Ishikawa (cell line): ENCODE results near the gene SLC9A9.

ENCODE experiments used
- CEBPB ChIP-seq: IDR thresholded peaks from 2 replicates; pipeline ENCODE4 v1.6.1; 2012
- CREB1 ChIP-seq: IDR thresholded peaks from 2 replicates; pipeline ENCODE4 v1.6.1; 2012; ENCODE audit warnings: low read depth
- EGR1 ChIP-seq: IDR thresholded peaks from 2 replicates; pipeline ENCODE4 v1.6.1; 2012
- EP300 ChIP-seq: IDR thresholded peaks from 2 replicates; pipeline ENCODE4 v1.6.1; 2012; ENCODE audit warnings: borderline replicate concordance
- FOXM1 ChIP-seq: IDR thresholded peaks from 2 replicates; pipeline ENCODE4 v1.6.1; 2012; ENCODE audit warnings: low read depth, borderline replicate concordance
- NFIC ChIP-seq: IDR thresholded peaks from 2 replicates; pipeline ENCODE4 v1.6.1; 2012
- RAD21 ChIP-seq: IDR thresholded peaks from 2 replicates; pipeline ENCODE4 v1.6.1; 2012; ENCODE audit warnings: low read depth
- TAF1 ChIP-seq: IDR thresholded peaks from 2 replicates; pipeline ENCODE4 v1.6.1; 2012; ENCODE audit warnings: low read depth, mild to moderate bottlenecking
- TCF12 ChIP-seq: IDR thresholded peaks from 2 replicates; pipeline ENCODE4 v1.6.1; 2012; ENCODE audit warnings: low read depth
- TEAD4 ChIP-seq: IDR thresholded peaks from 2 replicates; pipeline ENCODE4 v1.6.1; 2012
- YY1 ChIP-seq: IDR thresholded peaks from 2 replicates; pipeline ENCODE4 v1.6.1; 2012; ENCODE audit warnings: low read depth
- ZBTB7A ChIP-seq: IDR thresholded peaks from 2 replicates; pipeline ENCODE4 v1.6.1; 2012; ENCODE audit warnings: low read depth
- TF ChIP-seq, protein P1 (sequence below): IDR thresholded peaks from 2 replicates; pipeline ENCODE4 v1.6.1; 2012
- TF ChIP-seq, protein P2 (sequence below): IDR thresholded peaks from 2 replicates; pipeline ENCODE4 v1.6.1; 2012
- TF ChIP-seq, protein P3 (sequence below): IDR thresholded peaks from 2 replicates; pipeline ENCODE4 v1.6.1; 2012; ENCODE audit warnings: low read depth, mild to moderate bottlenecking

SLC9A9 gene

DNA sequence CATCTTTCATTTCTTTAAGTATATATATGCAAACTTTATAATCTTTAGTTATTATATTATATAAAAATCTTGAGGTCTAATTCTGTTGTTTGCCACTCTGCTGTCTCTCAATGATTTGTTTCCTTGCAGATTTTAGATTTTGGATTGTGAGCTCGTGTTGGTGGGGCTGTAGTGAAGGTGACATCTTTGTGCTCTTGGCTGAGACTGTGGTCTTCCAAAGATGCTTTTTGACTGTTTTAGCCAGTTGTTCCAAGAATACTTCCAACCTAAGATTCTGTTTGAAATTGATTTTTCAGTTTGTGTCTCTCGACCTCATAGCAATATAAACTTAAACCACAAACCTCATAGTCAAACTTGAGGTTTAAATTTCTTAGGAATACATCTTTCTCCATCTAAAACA lies 326.5 kb downstream of the SLC9A9 start:
- no peak for TF ChIP-seq YY1
- TF ChIP-seq, protein P1, sequence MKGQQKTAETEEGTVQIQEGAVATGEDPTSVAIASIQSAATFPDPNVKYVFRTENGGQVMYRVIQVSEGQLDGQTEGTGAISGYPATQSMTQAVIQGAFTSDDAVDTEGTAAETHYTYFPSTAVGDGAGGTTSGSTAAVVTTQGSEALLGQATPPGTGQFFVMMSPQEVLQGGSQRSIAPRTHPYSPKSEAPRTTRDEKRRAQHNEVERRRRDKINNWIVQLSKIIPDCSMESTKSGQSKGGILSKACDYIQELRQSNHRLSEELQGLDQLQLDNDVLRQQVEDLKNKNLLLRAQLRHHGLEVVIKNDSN = no peak
- no peak for TF ChIP-seq FOXM1
- TF ChIP-seq ZBTB7A = no peak
- TF ChIP-seq, protein P2, sequence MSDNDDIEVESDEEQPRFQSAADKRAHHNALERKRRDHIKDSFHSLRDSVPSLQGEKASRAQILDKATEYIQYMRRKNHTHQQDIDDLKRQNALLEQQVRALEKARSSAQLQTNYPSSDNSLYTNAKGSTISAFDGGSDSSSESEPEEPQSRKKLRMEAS = no peak
- no peak for TF ChIP-seq TCF12
- TF ChIP-seq TAF1 = no peak
- TF ChIP-seq TEAD4 = no peak
- TF ChIP-seq EP300 = no peak
- no peak for TF ChIP-seq RAD21
- TF ChIP-seq EGR1 = no peak
- TF ChIP-seq CEBPB = no peak
- TF ChIP-seq, protein P3, sequence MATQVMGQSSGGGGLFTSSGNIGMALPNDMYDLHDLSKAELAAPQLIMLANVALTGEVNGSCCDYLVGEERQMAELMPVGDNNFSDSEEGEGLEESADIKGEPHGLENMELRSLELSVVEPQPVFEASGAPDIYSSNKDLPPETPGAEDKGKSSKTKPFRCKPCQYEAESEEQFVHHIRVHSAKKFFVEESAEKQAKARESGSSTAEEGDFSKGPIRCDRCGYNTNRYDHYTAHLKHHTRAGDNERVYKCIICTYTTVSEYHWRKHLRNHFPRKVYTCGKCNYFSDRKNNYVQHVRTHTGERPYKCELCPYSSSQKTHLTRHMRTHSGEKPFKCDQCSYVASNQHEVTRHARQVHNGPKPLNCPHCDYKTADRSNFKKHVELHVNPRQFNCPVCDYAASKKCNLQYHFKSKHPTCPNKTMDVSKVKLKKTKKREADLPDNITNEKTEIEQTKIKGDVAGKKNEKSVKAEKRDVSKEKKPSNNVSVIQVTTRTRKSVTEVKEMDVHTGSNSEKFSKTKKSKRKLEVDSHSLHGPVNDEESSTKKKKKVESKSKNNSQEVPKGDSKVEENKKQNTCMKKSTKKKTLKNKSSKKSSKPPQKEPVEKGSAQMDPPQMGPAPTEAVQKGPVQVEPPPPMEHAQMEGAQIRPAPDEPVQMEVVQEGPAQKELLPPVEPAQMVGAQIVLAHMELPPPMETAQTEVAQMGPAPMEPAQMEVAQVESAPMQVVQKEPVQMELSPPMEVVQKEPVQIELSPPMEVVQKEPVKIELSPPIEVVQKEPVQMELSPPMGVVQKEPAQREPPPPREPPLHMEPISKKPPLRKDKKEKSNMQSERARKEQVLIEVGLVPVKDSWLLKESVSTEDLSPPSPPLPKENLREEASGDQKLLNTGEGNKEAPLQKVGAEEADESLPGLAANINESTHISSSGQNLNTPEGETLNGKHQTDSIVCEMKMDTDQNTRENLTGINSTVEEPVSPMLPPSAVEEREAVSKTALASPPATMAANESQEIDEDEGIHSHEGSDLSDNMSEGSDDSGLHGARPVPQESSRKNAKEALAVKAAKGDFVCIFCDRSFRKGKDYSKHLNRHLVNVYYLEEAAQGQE = no peak
- TF ChIP-seq NFIC = no peak
- TF ChIP-seq CREB1 = no peak

DNA sequence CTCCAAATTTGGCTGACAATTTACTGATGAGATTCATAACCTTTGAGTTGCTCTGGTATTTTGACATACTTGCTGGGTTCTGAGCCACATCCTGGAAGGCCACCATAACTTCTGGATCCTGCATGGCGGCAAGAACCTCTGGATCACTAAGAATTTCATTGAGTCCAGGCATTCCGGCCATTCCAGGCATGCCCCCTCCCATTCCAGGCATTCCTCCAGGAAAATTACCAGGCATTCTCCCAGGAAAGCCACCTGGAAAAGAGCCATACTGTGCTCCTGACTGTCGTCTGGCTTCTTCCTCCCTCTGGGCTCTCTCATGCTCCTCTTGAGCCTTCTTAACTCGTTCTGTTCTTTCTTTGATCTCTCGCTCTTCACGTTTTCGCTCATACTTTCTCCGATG lies 331.1 kb downstream of the SLC9A9 start:
- 0 out of 2 replicates have a peak, but pooled peaks have one; percentile 25 for TF ChIP-seq TEAD4

DNA sequence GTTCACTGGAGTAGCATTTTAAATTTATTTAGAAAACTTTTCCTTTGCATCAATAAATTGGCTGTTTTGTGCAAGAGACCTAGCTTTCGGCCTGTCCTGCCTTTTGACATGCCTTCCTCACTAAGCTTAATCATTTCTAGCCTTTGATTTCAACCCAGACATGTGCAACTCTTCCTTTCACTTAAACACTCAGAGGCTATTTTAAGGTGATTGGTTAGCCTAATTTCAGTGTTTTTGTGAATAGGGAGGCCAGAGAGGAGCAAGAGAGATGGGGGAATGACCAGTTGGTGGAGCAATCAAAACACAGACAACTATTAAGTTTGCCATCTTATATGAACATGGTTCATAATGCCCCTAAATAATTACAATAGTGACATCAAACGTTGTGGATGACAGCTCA lies 333.4 kb downstream of the SLC9A9 start:
- TF ChIP-seq FOXM1 = no peak
- no peak for TF ChIP-seq CREB1
- no peak for TF ChIP-seq TCF12
- TF ChIP-seq, protein P1 = no peak
- no peak for TF ChIP-seq TEAD4
- TF ChIP-seq, protein P2 = no peak
- TF ChIP-seq CEBPB = no peak
- TF ChIP-seq EP300 = no peak
- no peak for TF ChIP-seq YY1
- no peak for TF ChIP-seq EGR1
- TF ChIP-seq TAF1 = no peak
- no peak for TF ChIP-seq RAD21
- no peak for TF ChIP-seq ZBTB7A
- no peak for TF ChIP-seq NFIC
- TF ChIP-seq, protein P3 = no peak

DNA sequence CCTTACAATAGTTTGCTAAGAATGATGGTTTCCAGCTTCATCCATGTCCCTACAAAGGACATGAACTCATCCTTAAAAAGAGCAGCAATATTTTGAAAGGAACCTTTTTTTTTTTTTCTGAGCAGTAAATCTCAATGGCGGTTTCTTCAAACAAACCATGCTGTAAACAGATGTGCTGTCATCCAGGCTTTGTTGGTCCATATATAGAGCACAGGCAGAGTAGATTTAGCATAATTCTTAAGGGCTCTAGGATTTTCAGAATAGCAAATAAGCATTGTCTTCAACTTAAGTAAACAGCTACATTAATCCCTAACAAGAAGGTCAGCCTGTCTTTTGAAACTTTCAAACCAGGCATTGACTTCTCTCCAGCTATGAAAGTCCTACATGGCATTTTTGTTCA lies 334.2 kb downstream of the SLC9A9 start:
- TF ChIP-seq, protein P3 = no peak
- TF ChIP-seq CEBPB (no peak), NFIC (no peak), TCF12 (no peak), TAF1 (no peak), RAD21 (no peak), ZBTB7A (no peak), TEAD4 (no peak), FOXM1 (no peak)
- TF ChIP-seq, protein P1 = no peak
- TF ChIP-seq, protein P2 = no peak
